Measurements from ENCODE around the gene PLEKHG5.
"Not testable (repeated sequence)": the region's sequence is repeated elsewhere in the genome, so short reads cannot be mapped to it uniquely, and the experiment has no call there.

PLEKHG5 gene

GRCh38 chr1:6447016-6447817 lies 44.2 kb downstream of the PLEKHG5 start:
- no peak for DNase-seq (ENCODE audit: low read depth in 1 of 2, low spot score in 1 of 2)

- DNase-seq (ENCODE audit: low read depth in 1 of 2, low spot score in 1 of 2): no peak
Observed at GRCh38 chr1:6446665-6447015, 44.8 kb downstream of the PLEKHG5 start.

- DNase-seq (ENCODE audit: low read depth in 1 of 2, low spot score in 1 of 2): not testable (repeated sequence)
Observed at GRCh38 chr1:6445929-6446328, 45.5 kb downstream of the PLEKHG5 start.

GRCh38 chr1:6445062-6445763 lies 46.3 kb downstream of the PLEKHG5 start:
- no peak for DNase-seq (ENCODE audit: low read depth in 1 of 2, low spot score in 1 of 2)

GRCh38 chr1:6444377-6444776 lies 47.1 kb downstream of the PLEKHG5 start:
- DNase-seq (ENCODE audit: low read depth in 1 of 2, low spot score in 1 of 2): no peak

- no peak for DNase-seq (ENCODE audit: low read depth in 1 of 2, low spot score in 1 of 2)
Observed at GRCh38 chr1:6443339-6444115, 47.9 kb downstream of the PLEKHG5 start.

GRCh38 chr1:6441586-6441985 lies 49.9 kb downstream of the PLEKHG5 start:
- DNase-seq (ENCODE audit: low read depth in 1 of 2, low spot score in 1 of 2): no peak

- peak in 1 of 2 donors; percentile 44 for DNase-seq (ENCODE audit: low read depth in 1 of 2, low spot score in 1 of 2)
Observed at GRCh38 chr1:6440198-6441126, 51.0 kb downstream of the PLEKHG5 start.

GRCh38 chr1:6438047-6438525 lies 53.4 kb downstream of the PLEKHG5 start:
- peak; percentile 49 to 63 for DNase-seq (ENCODE audit: low read depth in 1 of 2, low spot score in 1 of 2)

- DNase-seq (ENCODE audit: low read depth in 1 of 2, low spot score in 1 of 2): not testable (repeated sequence)
Observed at GRCh38 chr1:6437012-6437700, 54.3 kb downstream of the PLEKHG5 start.

GRCh38 chr1:6436277-6436676 lies 55.2 kb downstream of the PLEKHG5 start:
- DNase-seq (ENCODE audit: low read depth in 1 of 2, low spot score in 1 of 2): not testable (repeated sequence)

GRCh38 chr1:6435547-6435946 lies 55.9 kb downstream of the PLEKHG5 start:
- DNase-seq (ENCODE audit: low read depth in 1 of 2, low spot score in 1 of 2): no peak

GRCh38 chr1:6435129-6435528 lies 56.3 kb downstream of the PLEKHG5 start:
- no peak for DNase-seq (ENCODE audit: low read depth in 1 of 2, low spot score in 1 of 2)

GRCh38 chr1:6434186-6434585 lies 57.3 kb downstream of the PLEKHG5 start:
- DNase-seq (ENCODE audit: low read depth in 1 of 2, low spot score in 1 of 2): no peak

GRCh38 chr1:6431645-6432579 lies 59.6 kb downstream of the PLEKHG5 start:
- DNase-seq (ENCODE audit: low read depth in 1 of 2, low spot score in 1 of 2): not testable (repeated sequence)

GRCh38 chr1:6429660-6430411 lies 61.6 kb downstream of the PLEKHG5 start:
- not testable (repeated sequence) for DNase-seq (ENCODE audit: low read depth in 1 of 2, low spot score in 1 of 2)

- DNase-seq (ENCODE audit: low read depth in 1 of 2, low spot score in 1 of 2): not testable (repeated sequence)
Observed at GRCh38 chr1:6428453-6428852, 63.0 kb downstream of the PLEKHG5 start.

Measured in activated CD4-positive, alpha-beta T cell treated with anti-CD3 and anti-CD28 coated beads, Interleukin-2, amount 50 U/mL, for 24 hours (primary cell).